ENCODE measurements around the gene KCNK3.

Gene KCNK3

DNA sequence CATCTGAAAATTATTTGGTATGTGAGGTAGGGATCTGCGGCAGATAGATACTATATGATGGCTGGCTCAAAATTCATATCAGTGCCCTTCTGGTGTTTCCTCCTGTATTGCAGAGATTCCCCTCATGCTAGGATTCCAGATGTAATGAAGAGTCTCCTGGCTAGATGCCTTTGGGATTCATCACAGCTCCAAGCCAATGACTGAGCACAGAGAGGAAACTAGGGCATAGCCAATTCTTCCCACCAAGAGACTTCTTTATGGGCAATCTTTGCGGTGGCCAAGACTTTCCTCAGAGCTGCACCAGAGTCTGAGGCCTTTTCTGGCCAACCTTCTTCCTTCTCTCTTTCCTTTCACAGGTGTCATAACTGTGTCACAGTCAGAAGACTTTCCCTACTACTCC, 25.9 kb upstream of the KCNK3 start:
- no peak for DNase-seq

DNA sequence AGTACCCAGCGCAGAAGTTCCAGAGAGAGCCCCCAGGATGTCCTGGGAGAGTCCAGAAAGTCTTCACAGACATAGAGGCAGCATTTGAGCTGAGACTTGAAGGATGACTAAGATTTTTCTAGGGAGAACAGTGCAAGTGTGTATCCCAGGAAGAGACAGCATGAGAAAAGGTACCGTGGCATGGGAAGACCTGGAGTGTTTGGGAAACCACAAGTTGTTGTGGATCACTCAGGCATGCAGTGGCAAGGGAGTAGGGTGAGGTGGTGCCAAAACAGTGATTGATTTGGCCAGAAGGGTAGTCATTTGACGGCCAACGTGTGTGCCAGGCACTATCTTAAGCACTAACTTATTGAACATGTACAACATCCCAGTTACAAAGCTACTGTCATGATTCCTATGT, 24.5 kb upstream of the KCNK3 start:
- no peak for DNase-seq

DNA sequence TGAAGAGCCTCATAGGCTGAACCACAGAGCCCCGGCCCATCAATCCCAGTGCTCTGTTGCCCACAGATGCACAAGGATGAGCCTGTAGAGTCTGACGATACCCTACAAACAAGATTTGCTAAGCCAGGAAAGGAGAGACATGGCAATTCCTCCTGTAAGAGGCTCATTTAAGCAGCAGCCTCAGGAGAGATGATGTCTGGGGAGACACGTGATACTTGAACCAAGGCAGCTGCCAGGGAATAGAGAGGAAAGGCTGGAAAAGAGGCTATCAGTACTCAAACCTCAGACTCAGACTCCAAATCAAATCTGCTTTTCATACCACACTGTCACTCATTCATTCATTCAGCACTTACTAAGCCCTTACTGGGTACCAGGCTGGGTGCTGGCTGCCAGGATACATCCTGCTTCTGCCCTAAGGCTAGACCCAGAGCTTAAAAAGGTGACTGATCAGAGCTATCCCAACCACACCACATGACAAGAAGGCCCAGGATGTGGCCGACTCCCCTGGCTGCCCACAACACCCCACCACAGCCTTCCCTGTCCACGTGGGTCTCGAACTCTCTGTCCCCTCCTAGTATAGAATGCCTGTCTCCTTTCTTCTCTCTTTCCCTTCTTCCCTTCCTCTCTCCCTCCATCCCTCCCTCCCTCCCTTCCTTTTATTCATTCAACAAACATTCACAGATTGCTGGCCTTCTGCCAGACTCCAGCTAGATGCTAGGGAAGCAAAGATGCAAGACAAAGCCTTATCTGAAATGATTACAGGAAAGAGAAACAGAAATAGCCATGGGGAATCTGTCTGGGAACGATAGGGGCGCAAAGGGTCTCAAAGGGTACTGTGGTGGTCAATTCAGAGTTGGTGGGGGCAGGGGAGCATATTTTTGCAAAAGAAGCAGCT, 23.4 kb upstream of the KCNK3 start:
- DNase-seq: no peak

DNA sequence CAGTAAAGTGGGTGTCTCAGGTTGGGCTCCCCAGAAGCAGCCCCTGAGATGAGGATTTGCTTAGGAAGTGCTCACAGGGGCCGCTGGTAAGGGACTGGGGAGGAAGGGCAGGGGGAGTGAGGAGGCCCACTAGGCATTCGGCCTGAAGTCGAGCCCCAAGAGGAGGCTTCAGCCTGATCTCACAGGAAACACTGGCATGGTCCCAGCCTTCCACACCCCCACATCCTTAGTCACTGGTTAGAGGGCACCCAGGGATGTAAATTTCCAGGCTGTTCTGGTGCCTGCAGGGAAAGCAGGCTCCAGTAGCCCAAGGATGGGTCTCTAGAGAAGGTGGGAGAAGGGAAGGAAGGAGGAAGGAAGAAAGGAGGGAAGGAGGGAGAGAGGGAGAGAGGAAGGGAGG, 22.4 kb upstream of the KCNK3 start:
- no peak for DNase-seq

DNA sequence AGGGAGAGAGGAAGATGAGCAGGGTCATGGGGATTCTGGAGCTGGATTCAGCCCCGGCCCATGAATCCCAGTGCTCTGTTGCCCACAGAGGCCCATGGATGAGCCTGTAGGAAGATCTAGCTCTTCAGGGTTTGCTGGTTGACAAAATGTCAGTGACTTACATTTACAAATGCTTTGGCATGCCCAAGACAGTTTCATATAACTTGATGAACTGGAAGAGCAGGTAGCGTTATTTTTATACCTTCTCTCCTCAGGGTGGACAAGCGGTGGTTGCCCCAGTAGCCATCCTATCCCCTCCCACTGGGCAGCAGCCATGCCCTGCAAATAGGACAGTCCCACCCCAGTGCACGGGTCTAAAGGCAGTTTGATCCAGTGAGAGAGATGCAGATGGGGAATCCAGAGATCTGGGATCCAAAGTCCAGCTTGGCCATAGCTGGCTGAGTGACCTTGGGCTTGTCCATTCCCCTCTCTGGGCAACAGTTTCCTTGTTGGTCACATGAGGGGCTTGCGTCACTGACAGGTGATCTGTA, 21.5 kb upstream of the KCNK3 start:
- DNase-seq: no peak

DNA sequence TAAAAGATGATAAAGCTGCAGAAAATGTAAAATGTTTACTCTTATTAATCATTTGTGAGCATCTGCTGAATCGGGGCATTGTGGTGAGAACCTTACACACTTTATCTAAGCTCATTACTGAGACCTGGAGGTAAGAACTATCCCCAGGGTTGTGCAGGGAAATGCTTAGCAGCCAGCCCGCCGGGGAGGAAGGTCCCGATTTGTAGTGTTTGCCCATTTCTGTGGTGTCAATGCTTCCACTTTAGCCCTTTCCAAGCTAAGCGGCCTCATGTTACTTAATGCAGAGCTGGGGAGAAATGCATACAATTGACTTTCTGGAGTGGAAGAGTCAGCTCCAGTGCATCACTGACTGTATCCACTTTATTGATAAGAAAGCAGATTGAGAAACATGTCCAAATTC, 20.8 kb upstream of the KCNK3 start:
- no peak for DNase-seq

DNA sequence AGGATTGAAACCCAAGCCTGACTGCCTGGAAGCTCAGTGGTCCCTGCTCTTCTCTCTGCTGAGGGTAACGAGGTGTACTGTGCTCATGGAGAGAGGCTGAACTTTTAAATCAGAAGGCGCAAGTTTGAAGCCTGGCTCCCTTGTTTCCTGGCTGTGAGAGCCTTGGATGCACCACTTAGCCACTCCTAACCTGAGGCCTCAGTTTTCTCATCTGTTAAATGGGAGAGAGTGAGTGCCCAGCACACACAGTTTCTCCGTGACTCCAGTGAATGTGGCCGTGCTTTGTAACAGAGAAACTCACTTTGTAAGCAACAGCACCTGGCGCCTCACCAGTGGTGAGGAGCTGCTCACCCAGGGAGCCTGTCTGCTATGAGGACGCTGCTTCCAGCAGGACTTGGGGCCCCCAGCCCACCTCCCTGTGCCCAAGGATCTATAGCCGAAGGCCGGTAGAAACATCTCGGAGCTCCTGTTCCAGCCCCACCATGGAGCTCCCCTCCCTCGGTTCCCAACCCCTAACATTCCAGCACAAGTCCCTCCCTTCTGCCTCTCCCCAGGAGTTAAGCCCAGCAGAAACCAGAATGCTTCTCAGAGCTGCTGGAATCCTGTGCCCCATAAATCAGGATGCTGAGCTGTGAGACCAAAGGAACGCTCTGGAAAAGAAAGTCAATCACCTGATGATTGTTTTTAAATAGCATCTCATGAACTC, 20.3 kb upstream of the KCNK3 start:
- no peak for DNase-seq

DNA sequence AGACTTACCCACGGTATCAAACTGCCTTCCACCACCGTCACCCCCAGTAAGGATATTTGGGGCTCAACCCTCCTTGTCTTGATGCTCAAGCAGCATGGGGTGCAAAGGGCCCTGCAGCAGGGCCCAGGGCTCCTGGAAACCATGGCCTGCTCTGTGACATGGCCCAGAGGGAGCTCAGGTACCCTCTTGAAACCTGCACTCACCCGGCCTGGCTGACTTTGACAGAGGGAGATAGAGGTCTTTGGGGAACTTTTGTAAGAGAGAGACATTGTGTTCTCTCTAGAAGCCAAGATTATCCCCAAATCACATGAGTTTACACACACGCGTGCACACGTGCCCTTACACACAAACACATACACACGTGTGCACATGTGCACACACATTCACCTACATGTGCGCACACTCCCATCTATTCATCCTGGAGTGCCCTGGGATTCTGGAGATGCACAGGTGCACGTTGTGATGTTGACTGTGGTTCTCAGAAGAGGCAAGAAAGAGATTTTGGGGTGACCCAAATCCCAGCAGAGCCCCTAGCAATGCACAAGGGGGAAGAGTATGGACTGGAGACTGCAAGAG, 19.6 kb upstream of the KCNK3 start:
- no peak for DNase-seq

DNA sequence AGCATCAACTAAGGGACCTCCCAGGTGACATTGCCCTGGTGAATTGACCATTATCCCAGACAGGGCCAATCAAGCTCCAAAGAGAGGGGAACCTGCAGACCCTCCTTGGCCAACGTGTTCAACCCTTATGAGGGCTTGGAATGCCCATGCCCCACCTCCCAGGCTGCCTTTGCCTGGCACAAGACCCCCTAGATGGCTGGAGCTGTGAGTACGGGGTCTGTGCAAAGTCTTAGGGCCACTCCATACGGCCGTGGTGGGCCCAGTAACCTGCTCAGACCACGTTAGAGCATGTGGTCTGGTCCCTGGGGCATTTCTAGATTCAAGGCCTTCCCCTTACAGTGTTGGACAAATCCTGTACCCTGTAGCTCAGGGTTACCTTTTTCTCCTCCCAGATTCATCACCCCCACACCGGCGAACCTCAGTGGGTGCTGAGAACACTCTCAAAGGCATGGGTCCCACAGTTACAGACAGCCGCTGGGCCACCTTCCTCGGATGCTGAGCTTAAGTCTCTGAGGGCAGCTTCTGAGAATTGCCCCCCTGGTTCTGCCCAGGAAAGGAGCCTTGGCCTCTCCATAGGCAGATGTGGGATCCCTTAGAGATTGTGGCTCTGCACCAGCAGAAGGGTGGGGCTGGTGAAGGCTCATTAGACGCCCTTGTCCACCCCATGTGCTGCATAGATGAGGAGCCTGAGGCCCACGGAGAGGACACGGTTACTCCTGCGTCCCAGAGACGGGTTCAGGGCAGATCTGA, 18.3 kb upstream of the KCNK3 start:
- DNase-seq: no peak

DNA sequence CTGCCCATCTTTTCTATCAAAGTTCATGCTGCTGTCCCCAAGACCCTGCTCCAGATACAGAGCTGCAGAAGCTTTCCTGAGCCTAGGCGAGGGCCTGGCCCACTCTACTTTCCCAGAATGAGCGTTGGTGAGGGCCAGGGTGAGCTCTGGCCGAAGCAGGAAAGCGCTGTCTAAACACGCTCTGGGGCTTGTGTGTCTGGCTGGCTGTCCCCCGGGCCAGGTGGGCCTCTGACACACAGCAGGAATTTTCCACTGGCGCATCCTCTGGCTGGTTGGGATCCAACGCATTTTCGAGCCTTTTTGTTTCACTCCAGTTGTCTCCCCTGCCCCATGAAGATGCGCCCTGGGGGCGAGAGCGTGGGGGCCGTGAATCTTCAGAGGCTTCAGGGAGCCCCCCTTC, 17.8 kb upstream of the KCNK3 start:
- DNase-seq: no peak

DNA sequence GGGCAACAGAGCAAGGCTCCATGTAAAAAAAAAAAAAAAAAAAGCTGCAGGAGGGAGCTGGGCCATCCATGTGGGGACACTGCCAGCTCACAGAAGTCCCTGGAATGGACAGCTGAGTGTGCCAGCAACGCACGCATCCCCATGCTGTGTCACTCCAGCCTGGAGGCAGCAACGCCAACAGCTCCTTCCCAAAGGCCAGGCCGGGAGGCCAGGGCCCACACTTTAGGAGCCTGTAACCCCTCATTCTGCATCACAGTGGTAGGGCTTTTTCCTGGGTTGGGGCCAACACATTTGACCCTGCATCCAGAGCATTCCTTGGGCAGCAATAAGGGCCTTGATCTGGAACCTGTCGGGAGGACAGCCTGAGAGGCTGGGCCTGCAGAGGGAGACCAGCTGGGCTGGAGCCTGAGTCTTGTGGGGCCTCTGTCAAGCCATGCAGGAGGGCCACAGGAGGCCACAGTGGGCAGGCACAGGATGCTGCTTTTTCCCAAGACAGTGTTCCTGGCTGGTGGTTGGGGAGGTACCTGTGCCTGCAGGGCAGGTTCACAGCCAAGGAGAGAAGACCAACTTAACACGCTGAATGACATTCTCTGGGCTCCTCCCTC, 16.8 kb upstream of the KCNK3 start:
- DNase-seq: no peak

DNA sequence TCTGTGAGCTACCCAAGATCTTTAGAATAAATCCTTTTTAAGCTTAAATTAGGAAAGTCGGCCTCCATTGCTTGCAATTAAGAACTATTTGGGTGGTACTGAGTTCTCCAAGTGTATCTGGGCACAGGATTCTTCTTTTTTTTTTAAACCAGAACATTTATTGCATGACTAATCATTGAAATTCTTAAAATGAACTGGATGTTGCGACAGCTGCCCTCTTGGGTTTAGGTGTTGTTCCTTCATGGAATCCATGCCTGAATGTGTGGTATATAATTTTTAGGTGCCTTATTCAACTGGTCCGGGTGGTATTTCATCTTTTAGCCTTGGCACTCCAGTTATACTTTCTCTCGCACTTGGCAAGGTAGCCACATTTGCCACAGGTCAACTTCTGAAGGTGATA, 14.5 kb upstream of the KCNK3 start:
- DNase-seq: no peak

DNA sequence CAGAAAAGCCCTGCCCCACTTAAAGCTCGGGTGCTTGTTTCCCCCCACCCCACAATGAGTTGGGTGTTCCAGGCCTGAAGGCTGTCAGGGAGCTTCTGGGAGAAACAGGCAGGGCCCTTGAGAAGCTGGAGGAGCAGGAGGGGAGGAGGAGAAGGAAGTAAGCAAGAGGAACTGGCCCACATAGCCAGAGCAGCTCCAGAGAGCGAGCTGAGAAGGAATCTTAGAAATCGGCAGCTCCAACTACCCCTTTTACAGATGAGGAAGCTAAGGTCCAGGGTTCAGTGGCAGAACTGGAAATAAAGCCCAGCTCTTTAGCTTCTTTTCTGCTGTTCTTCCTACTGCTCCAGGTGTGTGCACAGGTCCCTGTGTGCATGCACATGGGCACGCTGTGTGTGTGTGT, 12.7 kb upstream of the KCNK3 start:
- no peak for DNase-seq

DNA sequence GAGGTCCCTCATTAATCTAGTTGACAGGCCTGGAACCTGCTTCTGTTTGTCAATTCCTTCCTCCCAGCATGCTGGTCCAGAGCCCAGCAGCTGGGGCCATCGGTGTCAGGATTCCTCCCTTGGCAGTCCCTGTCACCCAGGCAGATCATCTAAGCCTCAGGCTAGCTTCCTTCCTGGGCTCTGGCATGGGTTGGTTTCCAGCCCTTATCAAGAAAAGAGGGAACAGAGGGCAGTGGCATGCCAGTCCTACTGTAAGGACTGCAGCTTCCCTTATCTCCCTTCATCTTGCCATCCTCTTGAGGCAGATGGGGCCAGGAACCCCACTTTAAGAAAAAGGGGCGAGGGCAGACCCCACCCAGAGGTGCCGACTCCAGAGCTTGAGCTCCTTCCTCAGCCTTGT, 10.9 kb upstream of the KCNK3 start:
- no peak for DNase-seq

DNA sequence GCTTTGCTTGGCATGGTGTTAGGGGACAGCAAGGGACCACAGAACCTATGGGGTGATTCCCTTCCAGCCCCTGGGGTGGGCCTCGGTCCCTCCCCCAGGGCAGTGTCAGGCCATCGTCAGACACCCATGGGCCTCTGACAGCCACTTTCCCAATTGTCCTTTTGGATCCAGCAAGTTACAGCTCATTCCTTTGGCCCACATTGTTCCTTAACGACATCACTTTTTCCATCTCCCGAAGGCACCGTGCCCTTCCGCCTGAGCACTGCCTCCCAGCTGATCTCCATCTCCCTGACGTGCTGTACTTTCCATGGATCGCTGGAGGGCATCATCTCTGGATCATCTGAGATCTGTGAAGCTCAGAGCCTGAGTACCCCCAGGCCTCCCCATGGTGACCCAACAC, 10.4 kb upstream of the KCNK3 start:
- DNase-seq: no peak

DNA sequence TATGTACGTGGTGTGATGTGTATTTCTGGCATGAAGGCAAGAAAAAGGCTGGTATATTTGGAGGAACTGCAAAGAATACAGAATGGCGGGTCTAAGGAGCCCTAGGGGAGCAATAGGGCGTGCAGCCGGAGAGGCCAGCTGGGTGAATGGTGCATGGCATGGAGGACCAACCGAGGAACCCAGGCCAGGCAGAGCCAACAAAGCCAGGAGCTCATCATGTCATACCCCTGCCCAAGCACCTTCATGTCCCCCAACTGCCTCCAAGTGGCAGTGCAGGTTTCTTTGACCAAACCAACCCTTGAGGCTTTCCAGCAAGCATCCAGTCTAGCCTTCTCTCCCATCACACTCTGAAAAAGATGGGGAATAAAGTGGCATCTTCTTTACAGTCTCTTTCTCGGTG, 8.9 kb upstream of the KCNK3 start:
- no peak for DNase-seq

DNA sequence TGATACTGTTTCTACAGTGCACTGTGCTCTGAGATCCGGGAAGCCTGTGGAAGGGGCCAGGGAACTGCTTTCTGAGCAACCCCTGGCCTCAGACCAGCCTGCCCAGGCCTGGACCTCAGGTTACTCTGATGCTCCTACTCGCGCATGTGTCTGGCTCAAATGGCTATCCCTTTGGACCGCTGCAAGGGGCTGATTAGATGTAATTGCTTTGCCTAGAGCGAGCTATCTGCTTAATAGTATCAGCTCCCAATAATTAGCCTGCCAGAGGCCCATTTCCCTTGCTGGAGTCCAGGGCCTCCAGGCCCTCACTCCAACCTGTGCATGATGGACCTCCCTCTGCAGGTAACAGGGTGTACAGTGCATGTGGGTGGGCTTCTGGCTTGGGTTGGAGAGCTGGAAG, 7.2 kb upstream of the KCNK3 start:
- no peak for DNase-seq

DNA sequence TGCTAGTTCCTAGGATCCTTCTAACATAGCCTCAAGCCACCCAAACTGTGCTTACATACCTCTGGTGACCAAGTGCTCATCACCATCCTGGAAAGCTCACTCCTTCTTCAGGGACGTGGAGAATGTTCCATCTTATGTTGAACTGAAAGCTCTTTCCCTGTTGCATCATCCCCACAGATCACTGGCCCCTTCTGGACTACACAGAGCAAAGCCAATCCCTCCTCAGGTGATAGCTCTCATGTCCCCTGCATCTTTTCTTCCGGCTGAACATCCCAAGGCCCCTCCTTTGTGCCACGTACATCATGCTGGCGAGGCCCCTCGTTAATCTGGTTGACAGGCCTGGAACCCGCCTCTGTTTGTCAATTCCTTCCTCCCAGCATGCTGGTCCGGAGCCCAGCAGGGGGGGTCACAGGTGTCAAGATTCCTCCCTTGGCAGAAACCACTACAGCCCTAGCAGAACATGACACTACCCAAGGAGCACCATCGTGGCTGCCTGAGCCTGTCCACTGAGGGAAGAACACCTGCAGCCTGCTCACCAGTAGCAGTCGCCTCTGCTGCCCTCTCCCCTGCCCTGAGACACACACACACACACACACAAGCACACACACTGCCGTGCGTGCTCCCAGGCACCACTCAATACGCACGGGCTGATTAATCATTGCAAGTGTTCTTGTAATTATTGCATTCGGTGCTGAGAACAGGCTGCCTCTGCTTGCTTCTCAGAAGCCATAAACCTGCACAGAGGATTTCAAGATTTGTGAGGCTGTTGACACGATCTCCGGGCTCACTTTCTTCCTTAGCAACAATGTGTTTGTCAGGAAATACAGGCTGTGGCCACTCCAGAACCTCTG, 6.3 kb upstream of the KCNK3 start:
- DNase-seq: no peak

DNA sequence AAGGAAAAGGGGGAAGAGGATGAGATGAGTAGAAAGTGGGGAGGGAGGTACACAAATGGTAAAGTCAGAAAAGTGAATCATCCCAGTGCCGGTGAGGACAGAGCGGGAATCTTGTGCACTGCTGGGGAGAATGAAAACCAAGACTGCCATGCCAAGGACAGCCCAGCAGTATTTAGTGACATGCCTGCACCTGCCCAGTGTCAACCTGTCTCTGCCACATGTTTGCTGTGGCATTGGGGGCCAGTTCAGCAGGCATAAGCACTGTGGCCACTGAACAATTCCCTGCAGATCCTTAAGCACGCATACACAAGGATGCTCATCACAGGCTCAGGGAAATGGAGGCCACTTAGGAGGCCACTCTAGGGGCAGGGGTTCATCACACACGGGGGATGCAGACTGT, 5.2 kb upstream of the KCNK3 start:
- DNase-seq: no peak

DNA sequence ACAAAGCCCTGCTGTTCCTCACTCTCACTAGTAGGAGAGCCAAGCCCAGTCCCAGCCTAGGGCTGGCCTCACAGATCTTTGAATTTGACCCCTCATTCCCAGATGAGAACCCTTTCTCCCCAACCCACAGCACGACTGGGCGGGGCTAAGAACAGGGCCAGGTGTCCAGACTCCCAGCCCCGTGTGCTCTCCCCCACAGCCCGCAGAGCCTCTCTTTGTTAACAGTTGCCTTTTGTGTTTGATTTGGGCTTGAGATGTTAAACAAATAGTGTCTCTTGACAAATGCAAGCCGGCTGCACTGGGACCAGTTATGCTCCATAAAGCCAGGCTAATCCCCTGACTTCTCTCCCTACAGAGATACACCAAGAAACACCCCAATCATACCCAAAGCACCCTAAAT, 4.7 kb upstream of the KCNK3 start:
- DNase-seq: no peak

DNA sequence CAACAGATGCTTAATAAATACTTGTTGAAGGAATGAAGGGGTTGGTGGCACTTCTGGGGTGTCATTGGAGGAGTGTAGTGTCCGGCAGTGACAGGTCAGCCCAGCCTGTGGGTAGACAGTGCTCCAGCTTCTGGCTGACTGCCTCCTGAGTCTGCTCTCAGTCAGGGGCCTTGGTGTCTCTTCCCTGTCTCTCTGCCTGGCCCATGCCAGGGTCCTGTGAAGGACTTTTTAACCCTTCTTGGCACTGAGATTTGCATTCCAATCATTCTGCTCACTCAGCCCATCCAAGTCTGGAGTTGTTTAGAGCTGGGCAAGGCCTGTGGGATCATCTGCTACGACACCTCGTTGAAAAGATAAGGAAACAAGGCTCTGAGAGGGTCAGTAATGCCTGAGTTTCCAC, 1.4 kb upstream of the KCNK3 start:
- DNase-seq: no peak

DNA sequence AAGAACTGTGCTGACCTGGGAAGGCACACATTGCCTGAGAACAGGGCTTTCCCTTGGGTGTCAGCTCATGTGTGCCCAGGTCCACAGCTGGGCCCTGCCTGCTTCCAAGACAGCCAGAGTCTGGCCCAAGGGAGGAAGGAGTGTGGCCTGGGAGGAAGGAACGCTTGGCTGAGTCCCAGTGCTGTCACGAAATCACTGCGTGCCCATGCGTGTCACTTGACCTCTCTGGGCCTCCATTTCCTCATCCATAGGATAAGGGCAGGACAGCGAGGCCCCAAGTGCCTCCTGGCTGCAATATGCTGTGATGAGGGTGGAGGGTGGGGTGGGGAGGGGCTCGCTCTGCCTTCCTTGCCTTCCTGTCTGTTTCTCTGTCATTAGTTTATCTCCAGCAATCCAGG, 642 bp upstream of the KCNK3 start:
- no peak for DNase-seq
